Calu3 (cell line): ENCODE data around the gene TRAF3. TPM values are rescaled to one million over a fixed set of nuclear protein-coding genes. Genes with fewer than 3 reads are reported as not detected.
A peak's percentile ranks its signal among the peaks of the same experiment; 100 is the strongest.
"Not testable (repeated sequence)": the region's sequence is repeated elsewhere in the genome, so short reads cannot be mapped to it uniquely, and the experiment has no call there.

Source experiments
- BruUV-seq: library from RNA; stranded (reverse); fragments of 400-500 nt; replicated peaks from 2 replicates; lab custom pipeline; 2021; lab: Mats Ljungman, UMichigan
- CTCF ChIA-PET: fragments of 300-600 bp; sonication (Branson Sonifier 250); formaldehyde crosslinking; loops from one replicate; lab custom pipeline; 2022; ENCODE audit warnings: antibody characterized with exemption; lab: Charles Lee
- DNase-seq: peaks from one replicate; pipeline ENCODE4 v3.0.0; 2022
- H3K27ac Mint-ChIP-seq: one replicate; pipeline ENCODE4 v1.8.0; 2022; ENCODE audit warnings: mixed read lengths; ENCODE audit not compliant: unreplicated experiment
- H3K27me3 Mint-ChIP-seq: one replicate; pipeline ENCODE4 v1.8.0; 2022; ENCODE audit warnings: mixed read lengths; ENCODE audit not compliant: unreplicated experiment
- H3K36me3 Mint-ChIP-seq: one replicate; pipeline ENCODE4 v1.8.0; 2022; ENCODE audit warnings: mild to moderate bottlenecking, moderate library complexity, mixed read lengths; ENCODE audit not compliant: insufficient read depth, unreplicated experiment
- H3K4me1 Mint-ChIP-seq: one replicate; pipeline ENCODE4 v1.8.0; 2022; ENCODE audit warnings: mild to moderate bottlenecking, low read depth, mixed read lengths; ENCODE audit not compliant: unreplicated experiment
- H3K4me3 Mint-ChIP-seq: one replicate; pipeline ENCODE4 v1.8.0; 2022; ENCODE audit warnings: mild to moderate bottlenecking, low read depth, moderate library complexity, mixed read lengths; ENCODE audit not compliant: unreplicated experiment
- H3K9me3 Mint-ChIP-seq: one replicate; pipeline ENCODE4 v1.8.0; 2022; ENCODE audit warnings: low read depth, mixed read lengths; ENCODE audit not compliant: unreplicated experiment
- intact Hi-C: fragments of 100-400 bp; cut with micrococcal nuclease; formaldehyde crosslinking; loops from one replicate; pipeline ENCODE4 v1.10.0; 2022; ENCODE audit not compliant: unreplicated experiment
- total RNA-seq: library from RNA; stranded (reverse); gene quantifications from 2 replicates; pipeline ENCODE4 v1.2.3, GENCODE V29; 2022
- TF ChIP-seq, protein P1 (sequence below): fragments of 200-600 bp; IDR thresholded peaks from one replicate; pipeline ENCODE4 v1.8.0; 2022; ENCODE audit warnings: antibody characterized with exemption; ENCODE audit not compliant: unreplicated experiment

Gene TRAF3
- total RNA-seq, 1 experiment from 2014 or later, result 24.2 TPM

DNA sequence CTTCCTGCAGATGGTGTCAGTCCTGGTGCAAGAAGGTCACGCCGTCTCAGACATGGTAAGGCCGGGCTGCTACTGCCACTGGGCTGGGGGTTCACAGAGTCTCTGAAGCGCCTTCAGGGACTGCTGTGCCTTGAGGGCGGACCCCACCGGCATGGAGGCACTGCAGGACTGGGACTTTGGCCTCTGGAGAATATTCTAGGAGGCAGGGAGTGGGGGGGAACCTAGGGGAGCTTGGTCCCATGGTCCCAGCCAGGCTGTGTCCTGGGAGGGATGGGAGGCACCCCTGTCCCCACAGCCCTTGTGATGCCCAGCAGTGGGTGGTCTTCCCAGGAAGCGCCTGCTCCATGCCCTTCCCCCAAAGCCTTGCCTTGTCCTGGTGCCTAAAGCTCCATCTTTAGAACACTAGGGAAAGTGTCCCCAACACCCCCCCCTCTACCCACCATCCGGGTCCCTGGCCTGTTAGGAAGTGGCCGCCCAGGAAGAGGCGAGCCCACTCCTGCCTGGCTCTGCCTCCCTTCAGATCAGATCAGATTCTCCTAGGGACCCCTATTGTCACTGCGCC, 146.8 kb downstream of the TRAF3 start:
- CTCF ChIA-PET, result no interaction called here

DNA sequence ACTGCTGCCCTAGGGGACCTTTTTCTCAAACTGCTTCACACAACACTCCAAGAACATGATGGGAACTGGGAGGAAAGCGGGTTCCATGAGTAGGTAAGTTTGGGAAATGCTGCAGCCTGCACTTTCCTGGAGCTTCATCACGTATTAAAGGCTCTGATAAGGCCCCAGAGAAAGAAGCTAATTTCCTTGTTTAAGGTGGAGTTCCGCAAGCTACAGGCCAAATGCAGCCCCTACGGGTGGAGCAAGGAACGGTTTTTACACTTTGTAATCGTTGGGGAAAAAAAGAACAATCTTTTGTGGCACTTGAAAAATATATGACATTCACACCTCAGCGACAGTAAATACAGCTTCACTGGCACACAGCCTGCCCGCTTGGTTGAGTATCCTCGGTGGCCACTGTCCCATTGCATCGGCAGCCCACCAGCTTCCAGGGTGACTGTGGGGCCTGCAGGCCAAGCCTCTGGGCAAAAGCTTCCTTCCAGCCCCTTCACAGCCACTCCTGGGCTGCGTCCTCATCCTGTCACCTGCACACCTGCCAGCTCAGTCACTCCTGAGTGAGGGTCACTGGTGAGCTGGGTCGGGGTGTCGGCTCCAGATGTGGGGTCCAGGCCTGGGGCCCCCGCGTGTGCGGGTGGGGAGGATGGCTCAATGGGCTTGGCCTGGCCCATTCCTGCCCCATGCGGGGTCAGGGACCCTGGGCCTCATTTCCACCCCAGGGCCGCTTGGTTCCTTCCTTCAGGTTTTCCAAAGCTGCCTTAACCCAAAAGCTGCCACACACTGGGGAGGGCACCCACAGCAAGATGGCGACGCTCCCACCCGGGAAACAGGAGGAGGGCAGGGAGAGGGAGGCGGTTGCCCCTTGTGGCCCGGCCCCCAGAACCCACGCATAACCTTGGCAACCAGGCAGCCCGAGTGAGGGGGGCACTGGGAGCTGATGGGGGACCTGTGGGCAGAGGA, 147.7 kb downstream of the TRAF3 start:
- intact Hi-C loops, result loop anchor here (10.0 kb wide), 2 partner anchors 150 to 230 kb away; partner anchors contain the start of gene TRAF3
- H3K4me1 Mint-ChIP-seq, result peaks cover 9% of the 10 kb centered on the region
- CTCF ChIA-PET, result no interaction called here
- no TSS peak for BruUV-seq
- no peaks in the 10 kb centered on the region for H3K9me3 Mint-ChIP-seq
- no peaks in the 10 kb centered on the region for H3K27me3 Mint-ChIP-seq
- H3K27ac Mint-ChIP-seq, result no peak overlapping the region
- no peak for DNase-seq
- TF ChIP-seq, protein P1, sequence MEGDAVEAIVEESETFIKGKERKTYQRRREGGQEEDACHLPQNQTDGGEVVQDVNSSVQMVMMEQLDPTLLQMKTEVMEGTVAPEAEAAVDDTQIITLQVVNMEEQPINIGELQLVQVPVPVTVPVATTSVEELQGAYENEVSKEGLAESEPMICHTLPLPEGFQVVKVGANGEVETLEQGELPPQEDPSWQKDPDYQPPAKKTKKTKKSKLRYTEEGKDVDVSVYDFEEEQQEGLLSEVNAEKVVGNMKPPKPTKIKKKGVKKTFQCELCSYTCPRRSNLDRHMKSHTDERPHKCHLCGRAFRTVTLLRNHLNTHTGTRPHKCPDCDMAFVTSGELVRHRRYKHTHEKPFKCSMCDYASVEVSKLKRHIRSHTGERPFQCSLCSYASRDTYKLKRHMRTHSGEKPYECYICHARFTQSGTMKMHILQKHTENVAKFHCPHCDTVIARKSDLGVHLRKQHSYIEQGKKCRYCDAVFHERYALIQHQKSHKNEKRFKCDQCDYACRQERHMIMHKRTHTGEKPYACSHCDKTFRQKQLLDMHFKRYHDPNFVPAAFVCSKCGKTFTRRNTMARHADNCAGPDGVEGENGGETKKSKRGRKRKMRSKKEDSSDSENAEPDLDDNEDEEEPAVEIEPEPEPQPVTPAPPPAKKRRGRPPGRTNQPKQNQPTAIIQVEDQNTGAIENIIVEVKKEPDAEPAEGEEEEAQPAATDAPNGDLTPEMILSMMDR, result no peak
- H3K36me3 Mint-ChIP-seq, result peaks cover 31% of the 10 kb centered on the region
- H3K4me3 Mint-ChIP-seq, result no peak overlapping the region

More for the DNA sequence above, 146.8 kb downstream of the TRAF3 start:
- H3K9me3 Mint-ChIP-seq, result no peaks in the 10 kb centered on the region
- no peaks in the 10 kb centered on the region for H3K27me3 Mint-ChIP-seq
- no TSS peak for BruUV-seq
- no peak overlapping the region for H3K27ac Mint-ChIP-seq
- H3K4me1 Mint-ChIP-seq, result peaks cover 9% of the 10 kb centered on the region
- H3K4me3 Mint-ChIP-seq, result no peak overlapping the region
- no peak for DNase-seq
- intact Hi-C loops, result loop anchor here (10.0 kb wide), 2 partner anchors 149 to 229 kb away; partner anchors contain the start of gene TRAF3
- TF ChIP-seq, protein P1, result no peak
- H3K36me3 Mint-ChIP-seq, result peaks cover 25% of the 10 kb centered on the region

GRCh38 chr14:102925646-102926045, 148.4 kb downstream of the TRAF3 start:
- BruUV-seq, result no TSS peak
- H3K4me1 Mint-ChIP-seq, result peaks cover 9% of the 10 kb centered on the region
- H3K4me3 Mint-ChIP-seq, result no peak overlapping the region
- no peak for DNase-seq
- no peaks in the 10 kb centered on the region for H3K9me3 Mint-ChIP-seq
- intact Hi-C loops, result loop anchor here (10.0 kb wide), 2 partner anchors 151 to 231 kb away; partner anchors contain the start of gene TRAF3
- TF ChIP-seq, protein P1, result no peak
- H3K36me3 Mint-ChIP-seq, result peaks cover 34% of the 10 kb centered on the region
- CTCF ChIA-PET, result no interaction called here
- H3K27ac Mint-ChIP-seq, result no peak overlapping the region
- H3K27me3 Mint-ChIP-seq, result no peaks in the 10 kb centered on the region

- CTCF ChIA-PET, result no interaction called here
Measured at GRCh38 chr14:102926104-102926503, 148.9 kb downstream of the TRAF3 start.

DNA sequence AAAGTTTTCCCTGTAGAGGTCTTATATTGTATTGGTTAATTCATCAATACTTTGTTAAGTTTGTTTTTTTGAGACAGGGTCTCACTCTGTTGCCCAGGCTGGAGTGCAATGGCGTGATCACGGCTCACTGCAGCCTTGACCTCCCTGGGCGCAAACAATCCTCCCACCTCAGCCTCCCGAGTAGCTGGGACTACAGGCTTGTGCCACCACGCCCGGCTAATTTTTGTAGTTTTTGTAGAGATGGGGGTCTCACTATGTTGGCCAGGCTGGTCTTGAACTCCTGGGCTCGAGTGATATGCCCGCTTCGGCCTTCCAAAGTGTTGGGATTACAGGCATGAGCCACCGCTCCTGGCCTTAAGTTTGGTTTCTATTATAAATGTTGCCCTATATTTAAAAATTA, 149.6 kb downstream of the TRAF3 start:
- CTCF ChIA-PET, H3K4me1 Mint-ChIP-seq, H3K27me3 Mint-ChIP-seq, H3K9me3 Mint-ChIP-seq, DNase-seq: not testable (repeated sequence)
- peak overlapping the region; percentile 65 for H3K27ac Mint-ChIP-seq
- TSS peak; percentile 60 for BruUV-seq
- H3K36me3 Mint-ChIP-seq, result peaks cover 46% of the 10 kb centered on the region
- H3K4me3 Mint-ChIP-seq, result peak overlapping the region; percentile 54
- intact Hi-C loops, result loop anchor here (10.0 kb wide), 2 partner anchors 152 to 232 kb away; partner anchors contain the start of gene TRAF3

More at GRCh38 chr14:102926104-102926503, 148.9 kb downstream of the TRAF3 start:
- intact Hi-C loops, result loop anchor here (10.0 kb wide), 2 partner anchors 151 to 231 kb away; partner anchors contain the start of gene TRAF3
- peaks cover 38% of the 10 kb centered on the region for H3K36me3 Mint-ChIP-seq
- H3K27me3 Mint-ChIP-seq, result no peaks in the 10 kb centered on the region
- TF ChIP-seq, protein P1, result no peak
- DNase-seq, result no peak
- no peak overlapping the region for H3K27ac Mint-ChIP-seq
- H3K9me3 Mint-ChIP-seq, result no peaks in the 10 kb centered on the region
- H3K4me1 Mint-ChIP-seq, result peaks cover 9% of the 10 kb centered on the region
- BruUV-seq, result no TSS peak
- no peak overlapping the region for H3K4me3 Mint-ChIP-seq
